Stimulated activated CD8-positive, alpha-beta memory T cell treated with anti-CD3 and anti-CD28 coated beads, Interleukin-4, amount 100 ng/mL, for 1 hour (primary cell): ENCODE data around the gene CDH11.

ENCODE experiments used
- DNase-seq, 2 donors: peaks; one replicate each; pipeline ENCODE4 v3.0.0-alpha.2; 2020; ENCODE audit warnings: low read depth in 2 of 2, low spot score in 1 of 2

CDH11 gene

DNA sequence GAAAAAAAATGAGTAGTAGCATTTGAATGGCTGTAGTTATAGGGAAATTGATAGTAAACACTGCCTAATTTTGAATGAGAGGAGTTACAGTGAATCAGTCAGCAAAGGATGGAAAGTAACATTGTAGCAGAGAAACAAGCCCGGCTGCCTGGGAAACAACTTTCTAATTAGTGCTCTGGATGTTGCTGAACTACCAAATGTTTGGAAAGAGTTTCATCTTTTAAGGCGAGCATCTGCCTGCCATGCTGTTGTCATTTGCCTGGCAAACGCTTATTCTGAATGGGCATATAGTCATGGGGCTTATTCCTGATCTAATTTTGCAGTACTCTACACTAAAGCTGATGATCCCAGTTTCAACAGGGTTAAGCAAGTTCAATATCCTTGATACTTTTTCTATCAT is 138.6 kb downstream of the CDH11 start:
- no peak for DNase-seq

DNA sequence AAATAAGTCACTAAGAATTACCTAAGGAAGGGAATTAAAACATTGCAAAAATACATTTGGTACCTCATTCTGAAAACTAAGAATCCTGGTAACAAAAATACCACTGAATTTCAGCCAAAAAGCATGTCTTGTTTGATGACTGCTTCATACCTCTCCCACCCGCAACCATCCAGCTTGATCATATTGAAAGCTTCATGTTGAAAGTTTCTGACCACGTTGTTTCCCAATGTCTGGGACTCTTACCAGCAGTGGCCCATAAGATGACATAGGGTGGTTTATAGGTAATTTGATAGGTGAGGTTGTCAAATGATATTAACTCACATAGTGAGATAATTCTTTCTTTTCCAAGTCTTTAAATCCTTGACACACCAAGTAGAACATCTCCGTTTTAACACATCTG is 139.3 kb downstream of the CDH11 start:
- no peak for DNase-seq

DNA sequence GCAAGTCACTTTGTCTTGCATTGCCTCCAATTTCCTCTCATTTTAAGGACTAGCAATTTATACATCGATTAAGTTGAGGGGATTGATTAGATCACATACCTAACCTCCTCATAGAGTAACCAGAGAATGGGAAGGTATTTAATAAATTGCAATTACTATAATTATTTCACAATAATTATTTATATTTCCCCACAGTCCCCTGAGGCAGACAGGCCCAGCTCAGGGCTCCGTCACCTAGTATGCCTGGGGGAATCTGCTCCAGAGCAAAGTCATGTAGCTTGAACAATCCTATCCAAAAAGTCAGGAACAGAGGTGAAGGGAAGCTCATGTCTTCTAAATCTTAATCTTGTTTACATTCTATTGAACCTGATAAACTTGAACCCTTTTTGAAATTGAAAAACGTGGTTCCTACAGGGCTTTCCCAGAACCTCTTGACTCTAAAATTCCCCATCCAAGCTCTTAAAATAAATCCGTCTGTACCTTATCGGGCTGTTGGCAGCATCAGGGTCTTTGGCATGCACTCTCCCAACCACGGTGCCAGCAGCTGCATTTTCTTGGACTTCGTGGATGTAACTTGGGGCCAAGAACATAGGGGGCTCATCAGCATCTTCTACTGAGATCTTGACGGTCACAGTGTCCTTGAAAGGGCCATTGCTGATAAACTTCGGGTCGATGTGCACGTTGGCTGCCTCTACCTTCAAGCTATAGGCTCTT is 140.1 kb downstream of the CDH11 start:
- DNase-seq = no peak

DNA sequence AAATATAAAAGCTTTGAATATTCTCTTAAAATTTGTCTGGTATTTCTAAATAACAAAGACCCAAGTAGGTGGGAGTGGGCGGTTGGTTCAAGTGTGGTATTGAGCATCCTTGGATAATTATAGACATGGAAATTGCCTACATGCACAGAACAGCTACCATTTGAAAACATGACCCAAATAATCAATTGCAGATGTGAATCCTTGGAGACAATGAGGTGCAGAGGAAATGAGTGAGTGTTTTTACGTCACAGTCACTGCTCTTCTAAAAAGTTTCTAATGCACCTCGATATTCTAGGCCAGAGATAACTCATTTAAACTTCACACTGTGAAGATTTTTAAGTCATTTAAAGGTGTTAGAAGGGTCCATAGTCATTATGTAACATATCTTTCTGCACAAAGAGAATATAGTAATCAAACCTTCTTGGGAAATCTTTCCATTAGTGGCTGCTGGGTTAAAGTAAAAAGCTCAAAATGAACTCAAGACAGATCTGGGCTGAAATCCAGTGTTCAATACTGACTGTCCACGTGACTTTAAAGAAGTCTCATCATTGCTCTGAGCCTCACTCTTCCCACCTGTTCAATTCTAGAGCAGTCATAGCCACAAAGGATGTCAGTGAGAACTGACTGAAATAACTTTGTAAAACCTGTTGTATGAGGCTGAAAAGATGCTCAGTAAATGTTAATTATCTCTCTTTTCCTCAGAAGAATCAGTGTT is 144.5 kb downstream of the CDH11 start:
- no peak for DNase-seq

DNA sequence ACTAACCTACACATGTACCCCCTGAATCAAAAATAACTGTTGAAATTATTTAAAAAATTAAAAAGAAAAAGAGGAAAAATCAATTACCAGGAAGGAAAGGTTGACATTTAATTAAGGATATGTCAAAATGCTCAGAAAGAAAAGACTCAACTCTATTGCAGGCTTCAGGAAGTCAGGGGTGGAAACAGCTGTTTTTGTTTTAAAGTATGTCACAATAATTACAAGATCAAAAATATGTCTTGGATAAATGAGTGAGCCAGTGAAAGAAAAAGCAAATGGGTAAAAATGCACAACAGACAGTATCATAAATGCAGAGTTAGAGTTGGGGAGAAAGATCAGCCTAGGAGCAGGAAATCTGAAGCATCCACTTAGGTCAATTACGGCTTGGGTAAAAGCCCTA is 146.0 kb downstream of the CDH11 start:
- DNase-seq = no peak

DNA sequence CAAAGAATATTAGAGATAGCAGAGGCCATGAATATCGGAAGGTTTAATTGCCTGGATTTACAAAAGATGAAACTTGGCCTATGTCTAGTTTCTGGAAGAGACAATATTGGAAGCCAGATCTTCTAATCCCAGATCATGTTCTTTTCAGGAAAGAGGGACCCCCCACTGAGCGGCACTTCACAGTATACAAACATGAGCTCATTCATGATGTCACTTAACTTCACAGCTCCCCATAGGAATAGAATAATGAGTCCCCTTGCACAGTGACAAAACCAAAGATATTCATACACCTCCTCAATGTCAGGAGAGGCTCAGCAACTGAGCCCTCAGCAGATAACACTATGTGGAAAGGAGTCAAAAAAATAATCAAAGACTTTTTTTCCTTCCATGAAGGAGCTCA is 147.5 kb downstream of the CDH11 start:
- DNase-seq = no peak

DNA sequence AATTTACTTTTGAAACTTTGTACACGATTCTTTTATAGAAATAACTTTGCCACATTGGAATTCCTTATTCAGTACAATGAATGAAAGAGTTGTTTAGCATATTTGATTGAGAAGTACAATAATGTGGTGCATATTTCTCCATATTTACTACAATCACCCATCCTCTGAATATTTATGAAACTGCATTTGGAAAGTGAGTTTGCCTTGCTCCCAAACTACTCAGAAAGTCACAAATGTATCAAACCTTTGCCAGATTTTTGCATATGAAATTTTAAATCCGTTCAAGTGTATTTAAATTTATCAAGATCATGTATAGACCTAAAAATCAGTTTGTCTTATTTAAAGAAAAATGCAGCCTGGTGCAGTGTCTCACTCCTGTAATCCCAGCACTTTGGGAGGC is 148.7 kb downstream of the CDH11 start:
- DNase-seq = no peak

DNA sequence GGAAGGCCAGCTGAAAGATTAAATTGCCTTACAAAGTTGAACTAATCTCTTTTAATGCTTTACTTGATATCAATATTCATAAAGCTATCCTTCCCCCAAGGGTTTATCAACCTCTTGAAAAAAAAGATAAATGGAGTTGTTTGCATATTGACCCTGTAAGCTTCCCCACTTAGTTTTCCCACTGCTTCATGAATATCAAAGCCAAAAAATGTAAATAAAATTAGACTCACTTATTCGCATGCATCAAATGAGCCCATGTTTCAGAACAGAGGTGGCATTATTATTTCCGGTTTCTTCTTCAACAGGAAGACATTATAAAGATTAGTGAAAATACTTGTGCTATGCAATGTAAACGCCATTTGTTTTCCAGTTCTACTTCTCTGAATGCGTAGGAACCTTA is 150.7 kb downstream of the CDH11 start:
- DNase-seq = no peak

DNA sequence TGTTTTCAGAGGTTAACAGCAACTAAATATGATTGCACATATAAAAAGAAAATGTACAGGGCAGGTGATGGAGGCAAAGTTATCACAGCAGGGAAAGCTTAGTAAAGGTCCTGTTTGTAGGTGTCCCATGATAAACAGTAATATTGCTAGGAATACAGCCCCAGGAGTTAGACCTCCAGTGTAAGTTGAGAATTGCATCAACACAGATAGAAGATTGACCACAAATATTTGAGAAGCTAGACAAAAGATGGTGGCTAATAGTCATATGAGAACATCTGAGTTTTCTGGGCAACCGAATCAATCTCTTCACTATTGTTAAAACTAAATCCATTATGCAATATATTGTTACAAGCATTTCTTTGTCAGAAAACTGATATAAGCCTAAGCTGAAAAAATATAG is 152.6 kb downstream of the CDH11 start:
- no peak for DNase-seq

DNA sequence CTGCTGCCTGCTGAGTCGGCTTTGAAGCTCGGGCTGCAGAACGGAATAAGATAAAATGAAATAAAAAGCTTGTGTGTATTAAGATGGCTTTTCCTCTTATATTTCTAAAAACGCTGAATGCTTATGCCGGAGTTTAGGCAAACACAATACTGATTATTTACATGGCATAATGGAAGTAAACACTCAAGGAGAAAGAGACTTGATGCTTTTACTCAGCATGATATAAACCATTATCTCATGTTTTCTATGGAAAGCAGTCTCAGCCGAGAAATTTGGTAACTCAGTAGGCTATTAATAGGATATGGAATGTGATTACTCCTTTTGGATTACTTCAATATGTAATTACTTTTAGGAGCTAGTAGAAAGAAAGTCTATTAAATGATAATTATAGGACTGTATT is 153.3 kb downstream of the CDH11 start:
- no peak for DNase-seq

DNA sequence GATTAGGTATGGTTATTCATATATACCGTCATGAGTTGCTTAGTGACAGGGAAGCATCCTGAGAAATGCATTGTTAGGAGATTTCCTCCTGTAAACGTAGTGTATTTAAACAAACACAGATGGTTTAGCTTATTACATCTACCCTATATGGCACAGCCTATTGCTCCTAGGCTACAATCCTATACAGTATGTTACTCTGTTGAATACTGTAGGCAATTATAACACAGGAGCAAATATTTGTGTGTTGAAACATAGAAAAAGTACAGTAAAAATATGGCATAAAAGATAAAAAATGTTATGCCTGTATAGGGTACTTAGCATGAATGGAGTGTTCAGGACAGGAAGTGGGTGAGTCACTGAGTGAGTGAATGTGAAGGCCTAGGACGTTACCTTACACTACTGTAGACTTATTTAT is 157.7 kb downstream of the CDH11 start:
- DNase-seq = no peak

DNA sequence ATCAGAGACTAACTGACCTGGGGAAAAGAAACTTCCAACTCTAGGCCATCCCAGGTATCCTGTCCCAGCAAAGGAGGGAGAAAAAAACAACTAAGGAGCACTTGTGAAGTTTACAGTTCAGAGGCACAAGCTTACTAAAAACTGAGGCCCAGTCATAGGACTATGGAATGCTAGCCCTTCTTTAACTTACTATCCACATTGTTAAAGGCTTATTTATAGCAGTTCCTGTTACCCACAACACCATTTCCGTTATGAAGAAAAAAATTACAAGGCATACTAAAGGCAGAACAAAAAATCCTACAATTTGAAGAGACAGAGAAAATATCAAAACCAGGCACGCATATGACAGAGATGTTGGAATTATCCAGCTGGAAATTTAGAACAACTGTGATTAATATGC is 159.1 kb downstream of the CDH11 start:
- no peak for DNase-seq

DNA sequence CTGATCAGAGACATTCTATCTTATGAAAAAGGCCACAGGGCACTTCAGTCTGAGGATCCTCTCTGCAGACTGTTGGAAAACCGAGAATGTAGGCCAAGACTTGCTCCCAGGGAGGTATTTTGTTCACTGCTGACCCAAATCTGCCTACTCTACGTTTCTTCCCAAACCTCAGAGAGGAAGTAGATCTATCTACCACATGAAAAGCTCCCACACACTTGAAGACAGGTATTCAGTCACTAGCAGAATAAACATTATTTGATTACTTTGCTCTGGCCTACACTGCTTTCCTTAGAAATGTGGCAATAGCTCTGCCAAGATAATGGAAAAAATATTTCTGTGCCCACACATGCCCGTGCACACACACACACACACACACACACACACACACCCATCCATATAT is 164.6 kb downstream of the CDH11 start:
- DNase-seq = no peak

DNA sequence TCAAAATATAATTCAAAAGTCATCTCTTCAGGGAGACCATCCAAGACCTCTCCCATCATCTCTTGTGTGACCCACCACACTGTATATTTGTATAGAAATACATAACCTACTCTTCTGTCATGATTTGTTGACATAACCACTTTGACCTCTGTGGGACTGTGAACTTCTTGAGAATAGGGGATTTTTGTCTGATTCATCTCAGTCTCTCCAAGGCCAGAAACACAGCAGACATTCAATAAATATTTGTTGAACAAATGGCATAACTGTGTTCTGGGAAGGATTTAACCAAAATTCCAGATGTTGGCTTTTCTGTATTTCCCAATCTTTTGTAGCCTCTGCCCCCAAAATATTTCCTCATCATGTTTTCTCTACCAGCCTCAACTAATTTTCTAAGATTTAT is 169.7 kb downstream of the CDH11 start:
- DNase-seq = no peak

DNA sequence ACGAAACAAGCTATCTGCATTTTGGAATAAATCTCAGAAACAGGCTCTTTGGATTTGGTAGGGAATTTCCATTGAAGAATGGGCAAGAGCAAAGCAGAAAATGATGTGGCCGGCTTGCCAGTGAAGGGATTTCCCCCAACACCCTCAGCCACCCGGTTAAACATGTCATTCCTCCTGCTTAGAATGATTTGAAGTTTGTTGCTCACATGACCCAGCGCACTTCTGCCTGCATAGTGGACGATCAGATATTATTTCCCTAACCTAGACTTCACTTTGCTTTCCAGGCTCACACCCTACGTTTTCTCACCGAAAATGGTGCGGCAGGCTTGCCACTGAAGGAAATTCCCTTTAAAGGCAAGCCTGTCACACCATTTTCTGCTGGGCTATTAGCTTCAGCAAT is 170.7 kb downstream of the CDH11 start:
- DNase-seq = no peak

DNA sequence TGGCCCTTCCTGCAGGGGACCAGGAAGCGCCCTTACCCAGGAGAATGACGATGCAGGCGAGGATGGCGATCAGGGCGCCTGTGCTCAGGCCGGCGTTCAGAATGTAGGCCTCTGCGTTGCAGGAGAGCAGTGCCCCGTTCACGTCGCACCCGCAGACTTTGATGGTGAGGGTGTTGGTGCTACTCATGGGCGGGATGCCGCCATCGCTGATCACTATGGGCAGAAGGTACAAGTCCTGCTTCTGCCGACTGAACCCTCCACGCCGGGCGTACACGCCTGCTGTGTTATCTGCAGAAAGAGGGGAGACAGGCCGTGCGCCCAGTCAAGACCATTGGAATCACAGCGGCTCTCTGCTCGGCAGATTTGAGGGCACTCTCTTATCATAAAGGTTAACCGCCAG is 171.1 kb downstream of the CDH11 start:
- DNase-seq = no peak

DNA sequence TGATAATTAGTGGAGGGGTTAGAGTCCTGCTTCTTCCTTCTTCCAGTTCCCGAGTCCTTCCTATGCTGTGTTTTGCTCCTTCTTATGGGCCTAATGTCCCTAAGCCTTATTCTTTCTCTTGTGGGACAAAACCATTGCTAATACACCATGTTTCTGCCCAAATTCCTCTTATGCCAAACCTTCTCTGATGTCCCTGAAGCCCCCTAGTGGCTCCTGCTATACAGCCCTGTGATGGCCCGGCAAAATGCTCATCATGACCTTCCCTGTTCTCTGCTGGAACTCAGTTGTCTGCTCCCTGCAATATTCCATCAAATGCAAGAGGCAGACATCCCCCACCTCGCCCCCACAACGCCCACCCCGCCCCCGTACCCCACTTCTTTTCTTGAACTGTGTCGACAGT is 171.6 kb downstream of the CDH11 start:
- no peak for DNase-seq

DNA sequence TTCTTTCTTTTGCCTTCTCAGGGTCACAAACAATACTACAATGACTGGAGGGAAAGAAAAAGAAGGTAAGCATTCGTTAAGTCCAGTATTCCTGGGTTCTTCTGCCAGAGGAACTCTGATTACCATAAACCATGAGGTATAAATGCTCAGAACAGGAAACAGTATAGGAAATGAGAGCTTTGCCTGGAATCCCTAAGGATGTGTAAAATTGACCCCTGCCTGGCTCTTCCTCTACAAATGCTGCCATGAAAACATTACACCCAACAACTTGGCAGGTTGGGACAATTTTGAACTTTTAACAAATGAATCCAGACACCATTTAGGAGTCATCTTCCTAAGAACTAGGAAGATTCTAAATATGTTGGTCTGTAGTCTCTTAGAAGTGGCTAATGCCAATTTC is 173.8 kb downstream of the CDH11 start:
- no peak for DNase-seq

DNA sequence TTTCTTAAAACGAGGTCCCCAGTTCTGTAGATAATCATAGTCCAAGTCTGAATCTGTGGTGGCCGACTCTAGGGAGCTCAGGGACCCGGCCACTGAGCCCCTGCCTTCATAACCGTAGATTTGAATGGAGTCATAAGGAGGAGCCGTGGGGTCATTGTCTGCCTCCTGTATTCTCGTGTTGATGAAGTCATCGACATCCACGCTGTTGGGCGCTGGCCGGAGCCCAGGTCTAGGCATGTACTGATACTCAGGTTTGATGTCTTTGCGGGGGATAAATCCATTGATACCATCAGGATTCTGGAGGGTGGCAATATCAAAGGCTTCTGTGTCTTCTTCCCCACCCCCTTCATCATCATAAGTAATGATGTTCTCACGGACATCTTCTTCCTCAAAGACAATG is 174.2 kb downstream of the CDH11 start:
- DNase-seq = no peak

DNA sequence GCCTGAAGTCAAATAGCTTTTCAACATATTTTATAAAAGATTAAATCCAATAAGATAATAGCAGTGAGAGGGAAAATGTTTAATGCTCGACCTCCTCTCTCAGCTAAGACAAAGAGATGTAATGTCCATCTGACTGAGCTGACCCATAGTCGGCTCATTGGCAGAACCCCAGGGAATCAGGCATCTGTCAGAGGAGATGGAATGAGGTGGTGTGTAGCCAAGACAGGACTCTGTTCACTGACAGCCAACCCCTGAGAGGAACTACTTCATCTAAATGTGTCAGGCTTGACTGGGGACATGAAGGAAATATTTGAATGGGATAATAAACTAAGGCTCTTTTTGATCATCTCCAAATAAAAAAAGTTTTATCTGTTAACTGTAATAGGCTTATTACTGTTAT is 188.0 kb downstream of the CDH11 start:
- no peak for DNase-seq

DNA sequence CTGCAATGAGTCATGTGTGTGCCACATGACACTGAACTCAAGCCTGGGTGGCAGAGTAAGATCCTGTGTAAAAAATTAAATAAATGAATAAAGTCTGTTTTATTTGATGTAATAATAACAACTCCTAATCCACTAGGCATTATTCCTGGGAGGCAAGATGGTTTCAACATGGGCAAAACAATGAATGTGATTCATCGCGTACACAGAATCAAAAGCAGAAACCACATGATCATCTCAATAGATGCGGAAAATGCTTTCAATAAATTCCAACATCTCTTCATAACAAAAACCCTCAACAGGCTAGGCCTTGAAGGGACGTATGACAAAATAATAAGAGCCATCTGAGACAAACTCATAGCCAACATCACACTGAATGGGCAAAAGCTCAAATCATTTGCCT is 195.4 kb downstream of the CDH11 start:
- no peak for DNase-seq

DNA sequence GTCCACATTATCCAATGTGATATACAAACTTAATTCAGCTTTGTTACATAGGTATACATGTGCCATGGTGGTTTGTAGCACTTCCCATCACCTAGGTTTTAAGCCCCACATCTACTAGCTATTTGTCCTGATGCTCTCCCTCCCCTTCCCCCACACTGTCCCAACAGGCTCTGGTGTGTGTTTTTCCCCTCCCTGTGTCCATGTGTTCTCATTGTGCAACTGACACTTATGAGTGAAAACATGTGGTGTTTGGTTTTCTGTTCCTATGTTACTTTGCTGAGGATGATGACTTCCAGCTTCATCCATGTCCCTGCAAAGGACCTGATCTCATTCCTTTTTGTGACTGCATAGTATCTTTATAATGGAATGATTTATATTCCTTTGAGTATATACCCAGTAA is 196.7 kb downstream of the CDH11 start:
- DNase-seq = no peak

DNA sequence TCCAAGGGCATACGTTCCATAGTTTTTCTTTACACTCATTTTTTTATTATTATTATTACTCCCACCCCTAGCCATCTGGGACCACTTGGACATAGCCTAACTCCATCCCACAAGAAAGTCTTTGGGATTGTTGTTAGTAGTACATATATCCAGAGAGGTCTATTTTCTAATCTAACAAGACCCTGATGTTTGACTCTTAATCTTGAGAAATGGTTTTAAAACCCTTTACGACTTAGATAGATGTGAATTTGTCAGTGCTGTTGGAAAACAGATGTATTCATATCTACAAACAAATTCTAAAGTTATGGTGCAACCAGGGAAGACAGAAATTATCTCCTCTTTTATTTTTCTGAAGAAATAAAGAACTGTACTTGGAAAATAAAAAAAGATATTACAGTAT is 197.8 kb downstream of the CDH11 start:
- DNase-seq = no peak
